Endodermal cell (in vitro differentiated cells): Measurements from ENCODE around the gene ABLIM3. TPM values are rescaled to one million over a fixed set of nuclear protein-coding genes. Genes with fewer than 3 reads are reported as not detected.

ENCODE experiments used
- DNase-seq: peaks from one replicate; pipeline ENCODE4 v3.0.0-alpha.2; 2017
- H3K27ac ChIP-seq: 2 replicates; pipeline ENCODE4 v1.5.1; 2013; ENCODE audit warnings: mild to moderate bottlenecking, low read depth, low read length, moderate library complexity
- H3K27me3 ChIP-seq: 2 replicates; pipeline ENCODE4 v1.6.1; 2013; ENCODE audit warnings: mild to moderate bottlenecking, low read length, moderate library complexity; ENCODE audit not compliant: insufficient read depth, control insufficient read depth, poor library complexity, severe bottlenecking
- H3K36me3 ChIP-seq: 2 replicates; pipeline ENCODE4 v1.7.0; 2013; ENCODE audit warnings: mild to moderate bottlenecking, low read length, moderate library complexity; ENCODE audit not compliant: control insufficient read depth, insufficient read depth
- H3K4me1 ChIP-seq: one replicate; pipeline ENCODE4 v1.7.0; 2013; ENCODE audit warnings: low read length; ENCODE audit not compliant: control insufficient read depth, insufficient read depth
- H3K4me3 ChIP-seq: 2 replicates; pipeline ENCODE4 v1.5.1; 2013; ENCODE audit warnings: mild to moderate bottlenecking, low read length, moderate library complexity
- H3K9ac ChIP-seq: 2 replicates; pipeline ENCODE4 v1.6.1; 2013; ENCODE audit warnings: mild to moderate bottlenecking, low read length, moderate library complexity; ENCODE audit not compliant: poor library complexity, severe bottlenecking; ENCODE audit errors: extremely low read depth
- H3K9me3 ChIP-seq: 2 replicates; pipeline ENCODE4 v1.6.1; 2013; ENCODE audit warnings: mild to moderate bottlenecking, low read length, moderate library complexity; ENCODE audit not compliant: control insufficient read depth
- H3K27ac Mint-ChIP-seq: 2 replicates; pipeline ENCODE4 v1.8.0; 2020; ENCODE audit warnings: mixed read lengths
- H3K27me3 Mint-ChIP-seq: 2 replicates; pipeline ENCODE4 v1.8.0; 2021; ENCODE audit warnings: mild to moderate bottlenecking, mixed read lengths; ENCODE audit not compliant: insufficient read depth
- H3K36me3 Mint-ChIP-seq: 2 replicates; pipeline ENCODE4 v1.8.0; 2020; ENCODE audit warnings: low read depth, mixed read lengths
- H3K4me1 Mint-ChIP-seq: 2 replicates; pipeline ENCODE4 v1.8.0; 2020; ENCODE audit warnings: mixed read lengths
- H3K4me3 Mint-ChIP-seq: 2 replicates; pipeline ENCODE4 v1.8.0; 2020; ENCODE audit warnings: mild to moderate bottlenecking, moderate library complexity, mixed read lengths
- H3K9me3 Mint-ChIP-seq: 2 replicates; pipeline ENCODE4 v1.8.0; 2020; ENCODE audit warnings: mild to moderate bottlenecking, mixed read lengths
- WGBS, 2 experiments: methylation state at CpG; one replicate each; pipeline versions ENCODE4 v1.1.5 to v1.1.7; 2013; ENCODE audit warnings: missing lambda C conversion rate in 2 of 2, mixed read lengths in 1 of 2; ENCODE audit not compliant: insufficient coverage in 1 of 2, insufficient read length in 1 of 2; 5-methylcytosine and 5-hydroxymethylcytosine counted together
- total RNA-seq, 2 donors: library from RNA; stranded (reverse); fragmentation: NEBNext Ultra II Directional in 1 of 2; extraction: Animal tissue kit (Norgen Biotek cat#: 25700) in 1 of 2; gene quantifications; 2 replicates in 1 of 2; 3 replicates in 1 of 2; pipeline ENCODE4 v1.2.1, GENCODE V29; 2021
- TF ChIP-seq, protein P1 (sequence below): fragments of 200-600 bp; sonication (generic); conservative IDR thresholded peaks from 2 replicates; pipeline ENCODE4 v1.5.0; 2021; ENCODE audit warnings: antibody characterized with exemption, mild to moderate bottlenecking

The ABLIM3 gene
- total RNA-seq, 2 donors from 2014 or later = 0.24 to 0.66 TPM

DNA sequence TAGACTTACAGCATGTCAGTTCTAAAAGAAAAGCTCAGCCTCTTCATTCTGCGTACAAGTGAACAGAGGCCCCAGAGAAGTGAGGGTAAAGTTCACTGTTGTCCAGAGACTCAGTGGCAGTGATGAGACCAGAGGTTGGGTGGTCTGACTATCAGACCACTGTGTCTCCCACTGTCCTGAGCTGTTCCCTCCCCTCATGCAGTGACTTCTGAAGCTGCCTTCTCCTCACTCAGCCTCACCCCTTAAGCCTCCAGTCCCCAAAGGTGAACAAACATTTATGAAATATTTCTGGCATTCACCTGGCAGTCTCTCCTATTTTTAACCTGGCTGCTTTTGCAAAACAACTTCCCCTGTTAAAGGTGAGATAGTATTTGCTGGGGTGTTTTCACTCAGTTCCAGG lies 54.7 kb downstream of the ABLIM3 start:
- Histone ChIP-seq H3K9ac (no peak overlapping the region), H3K27ac (no peak overlapping the region), H3K36me3 (no peaks in the 10 kb centered on the region), H3K9me3 (no peaks in the 10 kb centered on the region), H3K4me1 (no peaks in the 10 kb centered on the region), H3K4me3 (no peak overlapping the region), H3K27me3 (peaks cover 6% of the 10 kb centered on the region)
- H3K27me3 Mint-ChIP-seq = peaks cover 1% of the 10 kb centered on the region
- no peaks in the 10 kb centered on the region for H3K36me3 Mint-ChIP-seq
- H3K9me3 Mint-ChIP-seq = no peaks in the 10 kb centered on the region
- no peaks in the 10 kb centered on the region for H3K4me1 Mint-ChIP-seq
- 97 to 100% methylated on average over 1 of the region's 1 CpG for WGBS, 2 experiments
- TF ChIP-seq, protein P1, sequence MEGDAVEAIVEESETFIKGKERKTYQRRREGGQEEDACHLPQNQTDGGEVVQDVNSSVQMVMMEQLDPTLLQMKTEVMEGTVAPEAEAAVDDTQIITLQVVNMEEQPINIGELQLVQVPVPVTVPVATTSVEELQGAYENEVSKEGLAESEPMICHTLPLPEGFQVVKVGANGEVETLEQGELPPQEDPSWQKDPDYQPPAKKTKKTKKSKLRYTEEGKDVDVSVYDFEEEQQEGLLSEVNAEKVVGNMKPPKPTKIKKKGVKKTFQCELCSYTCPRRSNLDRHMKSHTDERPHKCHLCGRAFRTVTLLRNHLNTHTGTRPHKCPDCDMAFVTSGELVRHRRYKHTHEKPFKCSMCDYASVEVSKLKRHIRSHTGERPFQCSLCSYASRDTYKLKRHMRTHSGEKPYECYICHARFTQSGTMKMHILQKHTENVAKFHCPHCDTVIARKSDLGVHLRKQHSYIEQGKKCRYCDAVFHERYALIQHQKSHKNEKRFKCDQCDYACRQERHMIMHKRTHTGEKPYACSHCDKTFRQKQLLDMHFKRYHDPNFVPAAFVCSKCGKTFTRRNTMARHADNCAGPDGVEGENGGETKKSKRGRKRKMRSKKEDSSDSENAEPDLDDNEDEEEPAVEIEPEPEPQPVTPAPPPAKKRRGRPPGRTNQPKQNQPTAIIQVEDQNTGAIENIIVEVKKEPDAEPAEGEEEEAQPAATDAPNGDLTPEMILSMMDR = no peak
- no peak overlapping the region for H3K4me3 Mint-ChIP-seq
- no peak for DNase-seq
- no peak overlapping the region for H3K27ac Mint-ChIP-seq

DNA sequence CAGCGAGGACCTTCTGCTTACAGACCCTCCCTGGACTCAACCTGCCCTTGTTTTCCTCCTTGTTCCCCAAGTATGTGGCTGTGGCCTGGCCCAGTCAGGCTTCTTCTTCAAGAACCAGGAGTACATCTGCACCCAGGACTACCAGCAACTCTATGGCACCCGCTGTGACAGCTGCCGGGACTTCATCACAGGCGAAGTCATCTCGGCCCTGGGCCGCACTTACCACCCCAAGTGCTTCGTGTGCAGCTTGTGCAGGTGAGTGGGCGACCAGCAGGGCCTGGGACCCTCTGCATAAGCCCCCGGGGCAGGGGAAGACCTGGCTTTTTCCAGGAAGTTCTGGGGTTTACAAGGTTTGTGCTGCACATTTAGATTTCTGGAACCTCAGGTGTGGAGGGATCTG lies 56.9 kb downstream of the ABLIM3 start:
- H3K4me3 Mint-ChIP-seq = no peak overlapping the region
- TF ChIP-seq, protein P1 = no peak
- 89 to 93% methylated on average over 7 to 9 of the region's 9 CpGs for WGBS, 2 experiments
- Histone ChIP-seq H3K36me3 (no peaks in the 10 kb centered on the region), H3K9me3 (no peaks in the 10 kb centered on the region), H3K4me1 (no peaks in the 10 kb centered on the region), H3K4me3 (no peak overlapping the region), H3K27me3 (peaks cover 16% of the 10 kb centered on the region), H3K27ac (no peak overlapping the region), H3K9ac (no peak overlapping the region)
- H3K27ac Mint-ChIP-seq = no peak overlapping the region
- H3K4me1 Mint-ChIP-seq = no peaks in the 10 kb centered on the region
- H3K9me3 Mint-ChIP-seq = no peaks in the 10 kb centered on the region
- no peak for DNase-seq
- H3K36me3 Mint-ChIP-seq = no peaks in the 10 kb centered on the region
- peaks cover 1% of the 10 kb centered on the region for H3K27me3 Mint-ChIP-seq

GRCh38 chr5:149200355-149200754 lies 59.1 kb downstream of the ABLIM3 start:
- H3K36me3 Mint-ChIP-seq = no peaks in the 10 kb centered on the region
- no peaks in the 10 kb centered on the region for H3K4me1 ChIP-seq
- no peaks in the 10 kb centered on the region for H3K9me3 ChIP-seq
- H3K9me3 Mint-ChIP-seq = no peaks in the 10 kb centered on the region
- TF ChIP-seq, protein P1 = no peak
- H3K4me3 ChIP-seq = no peak overlapping the region
- H3K4me1 Mint-ChIP-seq = no peaks in the 10 kb centered on the region
- no peak for DNase-seq
- H3K27me3 Mint-ChIP-seq = peaks cover 1% of the 10 kb centered on the region
- no peak overlapping the region for H3K27ac ChIP-seq
- H3K27me3 ChIP-seq = peaks cover 16% of the 10 kb centered on the region
- H3K4me3 Mint-ChIP-seq = no peak overlapping the region
- no peaks in the 10 kb centered on the region for H3K36me3 ChIP-seq
- no peak overlapping the region for H3K27ac Mint-ChIP-seq
- 70 to 80% methylated on average over 5 to 6 of the region's 6 CpGs for WGBS, 2 experiments
- H3K9ac ChIP-seq = no peak overlapping the region
